Mucosa of rectum (tissue), 2 donors: Measurements from ENCODE around the gene CEP112.
"Not testable (repeated sequence)": the region's sequence is repeated elsewhere in the genome, so short reads cannot be mapped to it uniquely, and the experiment has no call there.

Source experiments
- H3K27ac ChIP-seq, 2 donors: one replicate each; pipeline ENCODE4 v1.7.0; 2013; ENCODE audit warnings: inconsistent platforms in 2 of 2, low read depth in 2 of 2, low read length in 2 of 2
- H3K27me3 ChIP-seq, 2 donors: one replicate each; pipeline ENCODE4 v1.7.0; 2013; ENCODE audit warnings: low read length in 2 of 2; ENCODE audit not compliant: control insufficient read depth in 2 of 2, insufficient read depth in 2 of 2
- H3K36me3 ChIP-seq, 2 donors: one replicate each; pipeline ENCODE4 v1.7.0; 2013; ENCODE audit warnings: low read length in 2 of 2; ENCODE audit not compliant: control insufficient read depth in 2 of 2, insufficient read depth in 2 of 2
- H3K4me1 ChIP-seq, 2 donors: one replicate each; pipeline ENCODE4 v1.7.0; 2013; ENCODE audit warnings: low read length in 2 of 2, mild to moderate bottlenecking in 1 of 2; ENCODE audit not compliant: control insufficient read depth in 2 of 2, insufficient read depth in 2 of 2
- H3K4me3 ChIP-seq, 2 donors: one replicate each; pipeline ENCODE4 v1.7.0; 2013; ENCODE audit warnings: low read length in 2 of 2
- H3K9ac ChIP-seq, 2 donors: one replicate each; pipeline ENCODE4 v1.7.0; 2013; ENCODE audit warnings: low read length in 2 of 2, low read depth in 1 of 2, mild to moderate bottlenecking in 1 of 2
- H3K9me3 ChIP-seq, 2 donors: one replicate each; pipeline ENCODE4 v1.7.0; 2013; ENCODE audit warnings: low read length in 2 of 2; ENCODE audit not compliant: control insufficient read depth in 2 of 2
- donor health status: healthy.
- donor health status: Normal muscosa, but diverticular disease.

Gene CEP112

DNA sequence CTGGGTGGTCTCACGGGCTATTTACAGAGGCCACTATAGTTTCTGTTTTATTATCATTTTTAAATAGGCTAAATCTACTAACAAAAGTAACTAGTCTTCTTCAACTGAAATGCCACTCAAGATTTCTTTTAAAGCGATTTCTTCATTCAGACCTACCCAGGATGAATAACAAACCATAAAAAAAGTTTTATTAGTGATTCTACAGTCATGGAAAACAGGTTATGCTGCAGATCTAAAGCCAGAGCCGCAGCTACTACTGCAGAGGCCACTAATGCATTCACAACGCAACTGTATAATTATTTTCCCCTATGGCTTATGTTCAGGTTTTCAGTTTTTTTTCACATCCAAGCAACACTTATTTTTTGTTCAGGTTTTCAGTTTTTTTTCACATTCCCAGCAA lies 494.3 kb downstream of the CEP112 start:
- no peaks in the 10 kb centered on the region for H3K9me3 ChIP-seq
- no peak overlapping the region for H3K27ac ChIP-seq
- H3K4me1 ChIP-seq = peaks cover 3 to 7% of the 10 kb centered on the region in 2 donors
- H3K36me3 ChIP-seq = no peaks in the 10 kb centered on the region
- peak overlapping the region in 1 of 2 donors; percentile 16 for H3K4me3 ChIP-seq
- H3K9ac ChIP-seq = no peak overlapping the region
- no peaks in the 10 kb centered on the region for H3K27me3 ChIP-seq

DNA sequence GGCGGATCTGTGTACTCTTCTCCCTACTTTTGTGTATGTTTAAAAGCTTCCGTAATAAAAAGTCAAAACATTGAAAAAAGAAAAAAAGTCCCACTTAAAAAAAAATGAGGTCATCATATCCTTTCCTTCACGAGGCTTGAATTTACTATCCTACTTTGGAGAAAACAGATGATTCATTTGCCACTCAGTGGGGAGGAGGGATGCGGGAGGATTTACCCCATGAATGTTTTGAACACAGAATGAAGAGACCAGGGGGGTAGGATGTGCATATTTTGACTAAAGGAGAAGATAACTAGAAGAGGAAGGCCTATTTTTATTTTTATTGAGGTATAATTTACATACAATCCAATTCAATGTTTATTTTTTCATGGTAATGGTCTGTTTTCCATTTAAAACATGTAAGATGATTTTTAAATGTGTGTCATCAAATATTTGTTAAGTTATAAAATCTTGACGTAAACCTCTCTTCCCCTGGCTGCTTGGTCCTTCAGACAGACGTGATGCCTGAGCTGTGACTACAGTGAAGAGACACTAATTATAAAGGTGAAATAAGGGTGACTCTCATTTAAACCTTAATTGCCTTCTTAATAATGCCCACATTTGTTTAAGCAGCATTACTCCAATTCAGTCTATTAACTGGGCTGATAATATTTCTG lies 495.1 kb downstream of the CEP112 start:
- no peaks in the 10 kb centered on the region for H3K9me3 ChIP-seq
- no peak overlapping the region for H3K27ac ChIP-seq
- H3K9ac ChIP-seq = no peak overlapping the region
- no peaks in the 10 kb centered on the region for H3K36me3 ChIP-seq
- no peaks in the 10 kb centered on the region for H3K27me3 ChIP-seq
- H3K4me1 ChIP-seq = peaks cover 3 to 10% of the 10 kb centered on the region in 2 donors
- no peak overlapping the region for H3K4me3 ChIP-seq

DNA sequence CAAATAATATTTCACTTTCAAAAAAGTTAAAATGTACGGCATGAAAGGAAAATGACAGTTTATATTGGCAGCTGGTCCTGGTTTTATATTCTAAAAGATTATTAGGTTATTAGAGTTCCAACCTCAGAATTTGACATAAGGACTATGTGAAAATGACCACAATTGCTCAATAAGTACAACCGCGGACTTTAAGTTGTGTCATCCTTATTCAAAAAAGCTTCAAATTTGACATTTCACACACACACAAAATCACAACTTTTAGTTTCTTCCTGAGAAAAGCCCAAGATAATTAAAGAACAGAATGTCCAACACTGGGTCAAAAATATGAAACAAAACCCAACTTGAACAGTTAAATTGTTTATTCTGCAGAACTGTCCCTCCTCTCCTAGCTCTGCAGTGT lies 497.3 kb downstream of the CEP112 start:
- H3K27ac ChIP-seq = no peak overlapping the region
- no peaks in the 10 kb centered on the region for H3K36me3 ChIP-seq
- H3K9ac ChIP-seq = no peak overlapping the region
- no peaks in the 10 kb centered on the region for H3K9me3 ChIP-seq
- H3K4me1 ChIP-seq = peaks cover 5 to 10% of the 10 kb centered on the region in 2 donors
- no peaks in the 10 kb centered on the region for H3K27me3 ChIP-seq
- H3K4me3 ChIP-seq = no peak overlapping the region

DNA sequence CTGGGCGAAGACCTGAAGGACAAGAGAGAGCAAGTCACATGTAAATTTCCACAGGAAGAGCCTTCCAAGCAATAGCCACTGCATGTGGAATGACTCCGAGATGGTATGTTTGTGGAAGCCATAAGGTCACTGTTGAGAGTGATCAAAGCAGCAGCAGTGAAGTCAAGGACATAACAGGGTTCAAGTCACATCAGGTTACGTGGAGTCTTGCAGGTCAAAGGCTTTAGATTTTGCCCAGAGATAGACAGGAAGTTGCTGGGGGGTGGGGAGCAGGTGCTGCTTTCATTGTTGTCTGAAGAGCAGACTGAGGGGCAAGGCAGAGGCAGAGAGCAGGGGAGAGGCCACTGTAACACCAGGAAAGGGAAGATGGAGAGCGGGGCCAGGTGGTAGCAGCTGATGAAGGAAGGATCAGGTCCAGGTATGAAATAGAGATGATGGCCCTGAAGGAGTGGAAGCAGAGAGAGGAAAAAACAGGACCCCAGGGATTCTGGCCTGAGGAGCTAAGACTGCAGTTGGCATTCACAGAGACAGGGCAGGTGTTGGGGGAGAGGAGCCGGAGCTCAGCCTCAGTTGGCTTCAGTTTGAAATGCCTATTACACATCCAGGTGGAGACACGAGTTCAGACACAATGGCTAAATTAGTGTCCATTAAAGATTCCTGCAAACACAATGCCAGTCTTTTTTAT lies 501.2 kb downstream of the CEP112 start:
- Histone ChIP-seq H3K9ac (no peak overlapping the region), H3K4me3 (no peak overlapping the region)

GRCh38 chr17:65688307-65688706 lies 503.6 kb downstream of the CEP112 start:
- Histone ChIP-seq H3K4me1 (peaks cover 2 to 3% of the 10 kb centered on the region in 2 donors), H3K9ac (no peak overlapping the region), H3K27ac (no peak overlapping the region), H3K4me3 (no peak overlapping the region), H3K27me3 (no peaks in the 10 kb centered on the region), H3K9me3 (no peaks in the 10 kb centered on the region), H3K36me3 (no peaks in the 10 kb centered on the region)

More for the DNA sequence above, 501.2 kb downstream of the CEP112 start:
- H3K27me3 ChIP-seq = no peaks in the 10 kb centered on the region
- H3K36me3 ChIP-seq = no peaks in the 10 kb centered on the region
- peaks cover 2 to 3% of the 10 kb centered on the region in 2 donors for H3K4me1 ChIP-seq
- H3K9me3 ChIP-seq = no peaks in the 10 kb centered on the region
- no peak overlapping the region for H3K27ac ChIP-seq

- H3K36me3 ChIP-seq = no peaks in the 10 kb centered on the region
- no peak overlapping the region for H3K4me3 ChIP-seq
- H3K27ac ChIP-seq = no peak overlapping the region
- H3K27me3 ChIP-seq = no peaks in the 10 kb centered on the region
- no peak overlapping the region for H3K9ac ChIP-seq
- no peaks in the 10 kb centered on the region for H3K4me1 ChIP-seq
- no peaks in the 10 kb centered on the region for H3K9me3 ChIP-seq
Measured at GRCh38 chr17:65685110-65685509, 506.8 kb downstream of the CEP112 start.

DNA sequence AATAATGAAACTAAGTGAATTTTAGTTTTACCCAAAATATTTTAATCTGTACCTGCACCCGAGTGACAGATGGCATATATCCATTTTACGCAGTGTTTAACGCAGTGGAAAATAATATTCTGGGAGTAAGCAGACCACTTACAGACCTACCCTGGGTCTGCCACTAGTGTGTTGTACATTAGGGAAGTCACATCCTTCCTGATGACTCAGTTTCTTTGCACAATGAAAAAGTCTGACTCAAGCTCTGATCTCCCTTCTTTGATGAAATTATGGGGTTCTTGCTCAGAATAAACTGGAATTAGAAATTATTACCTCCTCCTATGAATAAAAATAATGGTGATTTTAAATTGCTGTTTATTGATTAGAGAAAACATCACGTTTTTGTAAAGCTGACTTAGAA lies 507.3 kb downstream of the CEP112 start:
- no peak overlapping the region for H3K9ac ChIP-seq
- H3K4me1 ChIP-seq = no peaks in the 10 kb centered on the region
- no peaks in the 10 kb centered on the region for H3K27me3 ChIP-seq
- H3K27ac ChIP-seq = no peak overlapping the region
- no peaks in the 10 kb centered on the region for H3K36me3 ChIP-seq
- no peaks in the 10 kb centered on the region for H3K9me3 ChIP-seq
- no peak overlapping the region for H3K4me3 ChIP-seq

GRCh38 chr17:65683428-65683827 lies 508.5 kb downstream of the CEP112 start:
- Histone ChIP-seq H3K4me1 (no peaks in the 10 kb centered on the region), H3K27ac (no peak overlapping the region), H3K27me3 (no peaks in the 10 kb centered on the region), H3K9ac (no peak overlapping the region), H3K36me3 (no peaks in the 10 kb centered on the region), H3K4me3 (no peak overlapping the region), H3K9me3 (no peaks in the 10 kb centered on the region)

- not testable (repeated sequence) for H3K27ac ChIP-seq, H3K4me3 ChIP-seq, H3K36me3 ChIP-seq, H3K4me1 ChIP-seq, H3K27me3 ChIP-seq, H3K9ac ChIP-seq, H3K9me3 ChIP-seq
Measured at GRCh38 chr17:65681763-65682162, 510.2 kb downstream of the CEP112 start.

- Histone ChIP-seq H3K27me3 (no peaks in the 10 kb centered on the region), H3K36me3 (no peaks in the 10 kb centered on the region), H3K4me3 (no peak overlapping the region), H3K27ac (no peak overlapping the region), H3K9me3 (no peaks in the 10 kb centered on the region), H3K9ac (no peak overlapping the region), H3K4me1 (no peaks in the 10 kb centered on the region)
Measured at GRCh38 chr17:65679165-65679845, 512.6 kb downstream of the CEP112 start.
